Ishikawa (cell line): ENCODE measurements around the gene EMC6.

Experiments
- EP300 ChIP-seq: IDR thresholded peaks from 2 replicates; pipeline ENCODE4 v1.6.1; 2012; ENCODE audit warnings: borderline replicate concordance
- NFIC ChIP-seq: IDR thresholded peaks from 2 replicates; pipeline ENCODE4 v1.6.1; 2012
- RAD21 ChIP-seq: IDR thresholded peaks from 2 replicates; pipeline ENCODE4 v1.6.1; 2012; ENCODE audit warnings: low read depth
- TF ChIP-seq, protein P1 (sequence below): IDR thresholded peaks from 2 replicates; pipeline ENCODE4 v1.6.1; 2012; ENCODE audit warnings: low read depth, mild to moderate bottlenecking

DNA sequence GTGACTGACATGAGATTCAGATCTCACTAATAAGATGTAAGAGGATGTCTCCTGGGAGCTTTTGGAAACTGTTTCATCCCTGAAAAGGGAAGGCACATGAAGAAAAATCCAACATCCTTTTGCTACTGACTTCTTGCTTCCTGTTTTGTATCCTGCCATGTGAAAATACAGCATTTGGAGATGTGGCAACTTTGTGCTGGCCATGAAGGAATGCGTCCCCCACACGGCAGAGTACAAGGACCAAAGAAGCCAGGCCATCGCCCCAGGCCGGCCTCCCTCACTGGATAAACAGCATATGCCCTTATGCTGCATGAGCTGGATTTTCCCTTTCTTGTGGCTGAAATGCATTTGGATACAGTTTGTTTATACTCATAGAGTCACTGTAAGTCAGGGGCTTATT lies 49.6 kb downstream of the EMC6 start:
- TF ChIP-seq RAD21 (no peak), NFIC (no peak), EP300 (no peak)
- TF ChIP-seq, protein P1, sequence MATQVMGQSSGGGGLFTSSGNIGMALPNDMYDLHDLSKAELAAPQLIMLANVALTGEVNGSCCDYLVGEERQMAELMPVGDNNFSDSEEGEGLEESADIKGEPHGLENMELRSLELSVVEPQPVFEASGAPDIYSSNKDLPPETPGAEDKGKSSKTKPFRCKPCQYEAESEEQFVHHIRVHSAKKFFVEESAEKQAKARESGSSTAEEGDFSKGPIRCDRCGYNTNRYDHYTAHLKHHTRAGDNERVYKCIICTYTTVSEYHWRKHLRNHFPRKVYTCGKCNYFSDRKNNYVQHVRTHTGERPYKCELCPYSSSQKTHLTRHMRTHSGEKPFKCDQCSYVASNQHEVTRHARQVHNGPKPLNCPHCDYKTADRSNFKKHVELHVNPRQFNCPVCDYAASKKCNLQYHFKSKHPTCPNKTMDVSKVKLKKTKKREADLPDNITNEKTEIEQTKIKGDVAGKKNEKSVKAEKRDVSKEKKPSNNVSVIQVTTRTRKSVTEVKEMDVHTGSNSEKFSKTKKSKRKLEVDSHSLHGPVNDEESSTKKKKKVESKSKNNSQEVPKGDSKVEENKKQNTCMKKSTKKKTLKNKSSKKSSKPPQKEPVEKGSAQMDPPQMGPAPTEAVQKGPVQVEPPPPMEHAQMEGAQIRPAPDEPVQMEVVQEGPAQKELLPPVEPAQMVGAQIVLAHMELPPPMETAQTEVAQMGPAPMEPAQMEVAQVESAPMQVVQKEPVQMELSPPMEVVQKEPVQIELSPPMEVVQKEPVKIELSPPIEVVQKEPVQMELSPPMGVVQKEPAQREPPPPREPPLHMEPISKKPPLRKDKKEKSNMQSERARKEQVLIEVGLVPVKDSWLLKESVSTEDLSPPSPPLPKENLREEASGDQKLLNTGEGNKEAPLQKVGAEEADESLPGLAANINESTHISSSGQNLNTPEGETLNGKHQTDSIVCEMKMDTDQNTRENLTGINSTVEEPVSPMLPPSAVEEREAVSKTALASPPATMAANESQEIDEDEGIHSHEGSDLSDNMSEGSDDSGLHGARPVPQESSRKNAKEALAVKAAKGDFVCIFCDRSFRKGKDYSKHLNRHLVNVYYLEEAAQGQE, result no peak
